GM20431 (cell line): Measurements from ENCODE around the gene KIF18B.

Experiments used
- in situ Hi-C: fragments of 300-500 bp; cut with MseI, MboI; formaldehyde crosslinking; loops from one replicate; pipeline ENCODE4 v1.15.0; 2020; ENCODE audit warnings: low sequenced_read_pairs; ENCODE audit not compliant: unreplicated experiment

The KIF18B gene

GRCh38 chr17:44941712-44942331 lies 5.8 kb downstream of the KIF18B start:
- in situ Hi-C loops, result no loop called here

GRCh38 chr17:44940768-44941167 lies 6.8 kb downstream of the KIF18B start:
- in situ Hi-C loops, result no loop called here

- in situ Hi-C loops, result no loop called here
These were observed 7.3 kb downstream of the KIF18B start for GRCh38 chr17:44940317-44940716.

- in situ Hi-C loops, result no loop called here
These were observed 12.5 kb downstream of the KIF18B start for GRCh38 chr17:44935116-44935515.

- in situ Hi-C loops, result no loop called here
These were observed 12.8 kb downstream of the KIF18B start for GRCh38 chr17:44934745-44935105.

- in situ Hi-C loops, result no loop called here
These were observed 13.5 kb downstream of the KIF18B start for GRCh38 chr17:44933824-44934744.

- in situ Hi-C loops, result no loop called here
These were observed 14.8 kb downstream of the KIF18B start for GRCh38 chr17:44932787-44933097.

- in situ Hi-C loops, result no loop called here
These were observed 15.3 kb downstream of the KIF18B start for GRCh38 chr17:44932096-44932786.

- in situ Hi-C loops, result no loop called here
These were observed 16.2 kb downstream of the KIF18B start for GRCh38 chr17:44931376-44931775.

GRCh38 chr17:44930667-44931066 lies 16.9 kb downstream of the KIF18B start:
- in situ Hi-C loops, result no loop called here

- in situ Hi-C loops, result loop anchor here (10.0 kb wide), 1 partner anchor 86 kb away; no protein-coding TSS in a partner anchor
These were observed 18.4 kb downstream of the KIF18B start for GRCh38 chr17:44928950-44929720.

GRCh38 chr17:44928136-44928535 lies 19.4 kb downstream of the KIF18B start:
- in situ Hi-C loops, result loop anchor here (10.0 kb wide), 1 partner anchor 87 kb away; no protein-coding TSS in a partner anchor

- in situ Hi-C loops, result loop anchor here (10.0 kb wide), 1 partner anchor 87 kb away; no protein-coding TSS in a partner anchor
These were observed 19.9 kb downstream of the KIF18B start for GRCh38 chr17:44927696-44928095.

- in situ Hi-C loops, result loop anchor here (10.0 kb wide), 1 partner anchor 88 kb away; no protein-coding TSS in a partner anchor
These were observed 20.6 kb downstream of the KIF18B start for GRCh38 chr17:44926821-44927525.

GRCh38 chr17:44925731-44926697 lies 21.6 kb downstream of the KIF18B start:
- in situ Hi-C loops, result loop anchor here (10.0 kb wide), 1 partner anchor 89 kb away; no protein-coding TSS in a partner anchor

GRCh38 chr17:44924107-44924544 lies 23.4 kb downstream of the KIF18B start:
- in situ Hi-C loops, result loop anchor here (10.0 to 25.0 kb wide), 2 partner anchors 91 to 188 kb away; no protein-coding TSS in a partner anchor

- in situ Hi-C loops, result loop anchor here (10.0 to 25.0 kb wide), 2 partner anchors 92 to 189 kb away; no protein-coding TSS in a partner anchor
These were observed 24.7 kb downstream of the KIF18B start for GRCh38 chr17:44922746-44923470.
